GM12878 (cell line): ENCODE results near the gene C5AR1. TPM values are rescaled to one million over a fixed set of nuclear protein-coding genes. Genes with fewer than 3 reads are reported as not detected.
A peak's percentile ranks its signal among the peaks of the same experiment; 100 is the strongest.

Source experiments
- ATAC-seq: fragments of 200-7000 bp; cut with Tn5 transposase; 3 replicates; pipeline ENCODE4 v1.9.1; 2020; ENCODE audit warnings: mild to moderate bottlenecking, moderate library complexity
- BruUV-seq: library from RNA; stranded (reverse); fragments of 400-500 nt; replicated peaks from 2 replicates; lab custom pipeline; 2021; lab: Mats Ljungman, UMichigan
- CTCF ChIA-PET: fragments of 300-600 bp; sonication (Branson Sonifier 250); formaldehyde crosslinking; extraction: SDS; loops from one replicate; lab custom pipeline; 2021; ENCODE audit warnings: inconsistent platforms; lab: Yijun Ruan, JAX
- POLR2A ChIA-PET: fragments of 350-600 bp; formaldehyde crosslinking; extraction: SDS; loops from one replicate; lab custom pipeline; 2021; ENCODE audit warnings: inconsistent platforms; lab: Charles Lee
- RAD21 ChIA-PET: fragments of 300-600 bp; sonication (Branson Sonifier 250); formaldehyde crosslinking; loops from one replicate; lab custom pipeline; 2023; ENCODE audit warnings: antibody characterized with exemption; ENCODE audit not compliant: unreplicated experiment; lab: Charles Lee
- SMC1A ChIA-PET: fragments of 300-600 bp; sonication (Branson Sonifier 250); formaldehyde crosslinking; loops from one replicate; lab custom pipeline; 2023; ENCODE audit not compliant: unreplicated experiment, uncharacterized antibody; lab: Charles Lee
- DNase-seq: peaks from one replicate; pipeline ENCODE4 v3.0.0-alpha.2; 2011; ENCODE audit warnings: low read depth, low spot score
- FAIRE-seq: peaks from 3 replicates; lab custom pipeline; 2011; peaks lifted over from hg19 to GRCh38; lab: Jason Lieb, UNC
- H2AFZ ChIP-seq: 2 replicates; pipeline ENCODE4 v1.6.0; 2011; ENCODE audit warnings: low read depth, low read length, control low read depth; ENCODE audit not compliant: control insufficient read depth
- H3K27ac ChIP-seq: 2 replicates; pipeline ENCODE4 v1.5.1; 2011; ENCODE audit warnings: control low read depth; ENCODE audit not compliant: control insufficient read depth, insufficient read depth
- H3K27me3 ChIP-seq, 2 experiments: replicated peaks in 1 of 2; 2 replicates each; pipeline versions ENCODE4 v1.6.0 to v1.6.1; 2011; ENCODE audit warnings: low read length in 1 of 2; ENCODE audit not compliant: control insufficient read depth in 2 of 2, insufficient read depth in 2 of 2
- H3K36me3 ChIP-seq, 2 experiments: 2 replicates each; pipeline ENCODE4 v1.5.1; 2011; ENCODE audit warnings: low read length in 1 of 2; ENCODE audit not compliant: control insufficient read depth in 2 of 2, insufficient read depth in 2 of 2
- H3K4me1 ChIP-seq: 2 replicates; pipeline ENCODE4 v1.6.1; 2011; ENCODE audit warnings: mild to moderate bottlenecking, low read length, moderate library complexity, mixed read lengths; ENCODE audit not compliant: control insufficient read depth, insufficient read depth
- H3K4me2 ChIP-seq: 2 replicates; pipeline ENCODE4 v1.6.0; 2011; ENCODE audit warnings: control low read depth; ENCODE audit not compliant: control insufficient read depth, insufficient read depth
- H3K4me3 ChIP-seq: fragments of 200-600 bp; sonication (generic); 2 replicates; pipeline ENCODE4 v1.5.1; 2016
- H3K79me2 ChIP-seq: 2 replicates; pipeline ENCODE4 v1.6.0; 2011; ENCODE audit warnings: low read length; ENCODE audit not compliant: control insufficient read depth, insufficient read depth
- H3K9ac ChIP-seq: 2 replicates; pipeline ENCODE4 v1.8.0; 2011; ENCODE audit warnings: low read length, control low read depth, mixed read lengths; ENCODE audit not compliant: control insufficient read depth, insufficient read depth
- H3K9me3 ChIP-seq: replicated peaks from 3 replicates; pipeline ENCODE4 v1.5.1; 2011; ENCODE audit warnings: mild to moderate bottlenecking, low read length; ENCODE audit not compliant: control insufficient read depth, insufficient read depth
- H4K20me1 ChIP-seq: 2 replicates; pipeline ENCODE4 v1.6.0; 2011; ENCODE audit not compliant: control insufficient read depth, insufficient read depth
- BMI1 ChIP-seq: fragments of 450-650 bp; IDR thresholded peaks from 2 replicates; pipeline ENCODE4 v1.6.1; 2016; ENCODE audit warnings: mild to moderate bottlenecking, moderate library complexity, borderline replicate concordance
- EED ChIP-seq: sonication (generic); IDR thresholded peaks from 2 replicates; pipeline ENCODE4 v1.6.1; 2016; ENCODE audit warnings: antibody characterized with exemption, low read depth
- ETV6 ChIP-seq, 2 experiments: fragments of 450-650 bp in 1 of 2; IDR thresholded peaks in 1 of 2; conservative IDR thresholded peaks in 1 of 2; 2 replicates each; pipeline ENCODE4 v1.6.1; 2014; ENCODE audit warnings: antibody characterized with exemption in 1 of 2, borderline replicate concordance in 1 of 2, low read depth in 1 of 2, mild to moderate bottlenecking in 1 of 2, moderate library complexity in 1 of 2
- IKZF2 ChIP-seq, 2 experiments: fragments of 450-650 bp; IDR thresholded peaks; 2 replicates each; pipeline ENCODE4 v1.6.1; 2017; ENCODE audit warnings: mild to moderate bottlenecking in 2 of 2, moderate library complexity in 2 of 2
- MEF2B ChIP-seq: fragments of 450-650 bp; IDR thresholded peaks from 2 replicates; pipeline ENCODE4 v1.6.1; 2018; ENCODE audit warnings: mild to moderate bottlenecking, moderate library complexity; ENCODE audit not compliant: partially characterized antibody, poor library complexity, severe bottlenecking
- MTA2 ChIP-seq: fragments of 450-650 bp; IDR thresholded peaks from 2 replicates; pipeline ENCODE4 v1.6.1; 2016; ENCODE audit warnings: low read depth, mild to moderate bottlenecking, moderate library complexity
- NBN ChIP-seq: fragments of 450-650 bp; IDR thresholded peaks from 2 replicates; pipeline ENCODE4 v1.6.1; 2016
- NKRF ChIP-seq: fragments of 450-650 bp; conservative IDR thresholded peaks from 2 replicates; pipeline ENCODE4 v1.6.1; 2017; ENCODE audit warnings: mild to moderate bottlenecking, moderate library complexity
- POLR2A ChIP-seq: IDR thresholded peaks from 2 replicates; pipeline ENCODE4 v1.6.1; 2011; ENCODE audit warnings: low read depth, mild to moderate bottlenecking, low read length
- RAD51 ChIP-seq: fragments of 450-650 bp; IDR thresholded peaks from 2 replicates; pipeline ENCODE4 v1.6.1; 2016; ENCODE audit warnings: moderate library complexity, mild to moderate bottlenecking, inconsistent platforms
- RUNX3 ChIP-seq: IDR thresholded peaks from 2 replicates; pipeline ENCODE4 v1.6.1; 2012; ENCODE audit warnings: low read length, inconsistent platforms
- ZNF384 ChIP-seq: IDR thresholded peaks from 2 replicates; pipeline ENCODE4 v1.6.1; 2012; ENCODE audit warnings: low read depth, mild to moderate bottlenecking, low read length, improper control_type of control experiment, borderline replicate concordance
- ZNF687 ChIP-seq: fragments of 450-650 bp; IDR thresholded peaks from 2 replicates; pipeline ENCODE4 v1.6.1; 2017; ENCODE audit warnings: mild to moderate bottlenecking, moderate library complexity
- WGBS: methylation state at CpG from one replicate; pipeline ENCODE4 v1.1.6; 2016; ENCODE audit warnings: low lambda C conversion rate; ENCODE audit not compliant: insufficient replicate concordance, insufficient coverage; ENCODE audit errors: missing lambda C conversion rate; 5-methylcytosine and 5-hydroxymethylcytosine counted together
- in situ Hi-C: fragments of 300-500 bp; cut with MboI; formaldehyde crosslinking; loops from 9 replicates; pipeline ENCODE4 v1.14.3; 2018; ENCODE audit warnings: mixed read lengths
- intact Hi-C: fragments of 100-400 bp; cut with micrococcal nuclease; formaldehyde crosslinking; loops from one replicate; pipeline ENCODE4 v1.14.2; 2022; ENCODE audit not compliant: unreplicated experiment
- polyA plus RNA-seq, 11 experiments: library from polyadenylated mRNA; depleted of rRNA in 4 of 11; unstranded in 6 of 11; stranded (reverse) in 5 of 11; fragments of >200 nt; fragmentation: Nextera tagmentation in 4 of 11; fragmentation: Illumina TruSeq in 1 of 11; extraction: Ambion mirVana in 4 of 11; extraction: Trizol in 1 of 11; gene quantifications; 1 replicate in 1 of 11; 2 replicates in 10 of 11; pipeline versions ENCODE4 v1.2.1 to v1.2.3, GENCODE V29; 2011 to 2016; ENCODE audit warnings: inconsistent platforms in 2 of 11, missing spikeins in 2 of 11, low read depth in 1 of 11
- total RNA-seq, 4 experiments: library from RNA; depleted of rRNA in 3 of 4; stranded (reverse); fragments of >200 nt in 3 of 4; fragmentation: Illumina TruSeq in 1 of 4; extraction: Trizol in 1 of 4; gene quantifications; 2 replicates each; pipeline versions ENCODE4 v1.2.1 to v1.2.3, GENCODE V29; 2013 to 2021
- TF ChIP-seq, protein P1 (sequence below): IDR thresholded peaks from 2 replicates; pipeline ENCODE4 v1.6.1; 2011; ENCODE audit warnings: borderline replicate concordance, low read depth, mild to moderate bottlenecking, moderate library complexity, mixed read lengths, low read length; ENCODE audit not compliant: insufficient read depth; ENCODE audit errors: extremely low read length
- TF ChIP-seq, protein P2 (sequence below): fragments of 450-650 bp; IDR thresholded peaks from 2 replicates; pipeline ENCODE4 v1.6.1; 2016; ENCODE audit warnings: mild to moderate bottlenecking

Gene C5AR1
- total and polyA plus RNA-seq, 10 of the 15 experiments (the other 5 are each of a cell fraction or from before 2014, with no cell fraction given): 0.04 to 1.5 (median 0.18) TPM

DNA sequence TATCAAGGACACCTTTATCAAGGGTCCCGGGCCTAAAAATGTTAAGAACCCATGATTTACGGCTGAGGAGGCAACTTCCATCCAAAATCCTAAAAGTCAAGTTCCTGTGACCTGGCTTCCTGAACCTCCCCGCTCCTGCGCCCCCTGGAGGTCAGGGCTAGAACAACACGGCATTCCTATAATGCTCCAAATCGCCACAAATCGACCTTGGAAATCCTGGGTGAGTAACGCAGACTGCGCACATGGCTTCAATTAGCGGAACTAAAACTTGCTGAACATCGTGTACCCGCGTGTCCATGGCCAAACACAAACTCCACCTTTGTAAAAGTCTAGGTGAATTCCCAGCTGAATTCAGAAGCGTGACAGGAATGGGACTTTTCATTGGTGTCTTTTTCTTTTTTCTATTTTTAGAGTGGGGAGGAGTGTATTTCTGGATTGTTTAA is 4.3 kb upstream of the C5AR1 start:
- H4K20me1 ChIP-seq: no peaks in the 10 kb centered on the region
- H3K9ac ChIP-seq: no peak overlapping the region
- DNase-seq (peak; percentile 62), ATAC-seq (peak; percentile 65), FAIRE-seq (peak; percentile 85)
- H3K4me1 ChIP-seq: peaks cover 7% of the 10 kb centered on the region
- no peak overlapping the region for H2AFZ ChIP-seq
- ChIA-PET POLR2A (interaction anchor here (0.6 kb wide), 1 partner anchor 157 kb away, joined by 4 read pairs; no protein-coding TSS in a partner anchor), CTCF (interaction anchor here (0.6 to 2.5 kb wide), 14 partner anchors 9 to 1538 kb away, joined by 3 to 21 read pairs (median 6); partner anchors contain the start of gene DHX34), RAD21 (interaction anchor here (1.0 kb wide), 1 partner anchor 85 kb away, joined by 3 read pairs; no protein-coding TSS in a partner anchor), SMC1A (interaction anchor here (1.4 kb wide), 2 partner anchors 43 to 69 kb away, joined by 3 to 4 read pairs; no protein-coding TSS in a partner anchor)
- H3K36me3 ChIP-seq: no peaks in the 10 kb centered on the region; a peak in 1 of 4 replicates
- WGBS: 1% methylated on average over 14 of the region's 14 CpGs
- no peaks in the 10 kb centered on the region for H3K79me2 ChIP-seq
- H3K4me3 ChIP-seq: no peak overlapping the region
- no peak overlapping the region for H3K4me2 ChIP-seq
- no peaks in the 10 kb centered on the region; the same call in 2 of the 3 replicates for H3K9me3 ChIP-seq
- in situ Hi-C loops (no loop called here), intact Hi-C loops (no loop called here)
- no peaks in the 10 kb centered on the region for H3K27me3 ChIP-seq
- no peak overlapping the region for H3K27ac ChIP-seq
- no TSS peak for BruUV-seq
- TF ChIP-seq ETV6 (conservative IDR thresholded peaks at IDR 0.05 in 1 of 2, IDR thresholded peaks at IDR 0.05 in 1 of 2; ENCODE audit: borderline replicate concordance in 1 of 2, low read depth in 1 of 2): no peak
- TF ChIP-seq ZNF384: 0 out of 2 replicates have a peak, but pooled peaks have one; percentile 2
- TF ChIP-seq BMI1: no peak
- TF ChIP-seq MEF2B: peak; percentile 73
- TF ChIP-seq RAD51: peak; percentile 18; the same call in 1 of the 2 replicates
- peak; percentile 52 for TF ChIP-seq MTA2
- TF ChIP-seq, protein P1, sequence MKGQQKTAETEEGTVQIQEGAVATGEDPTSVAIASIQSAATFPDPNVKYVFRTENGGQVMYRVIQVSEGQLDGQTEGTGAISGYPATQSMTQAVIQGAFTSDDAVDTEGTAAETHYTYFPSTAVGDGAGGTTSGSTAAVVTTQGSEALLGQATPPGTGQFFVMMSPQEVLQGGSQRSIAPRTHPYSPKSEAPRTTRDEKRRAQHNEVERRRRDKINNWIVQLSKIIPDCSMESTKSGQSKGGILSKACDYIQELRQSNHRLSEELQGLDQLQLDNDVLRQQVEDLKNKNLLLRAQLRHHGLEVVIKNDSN: no peak
- no peak for TF ChIP-seq NKRF
- peak; percentile 42; the same call in 1 of the 2 replicates for TF ChIP-seq NBN
- TF ChIP-seq, protein P2, sequence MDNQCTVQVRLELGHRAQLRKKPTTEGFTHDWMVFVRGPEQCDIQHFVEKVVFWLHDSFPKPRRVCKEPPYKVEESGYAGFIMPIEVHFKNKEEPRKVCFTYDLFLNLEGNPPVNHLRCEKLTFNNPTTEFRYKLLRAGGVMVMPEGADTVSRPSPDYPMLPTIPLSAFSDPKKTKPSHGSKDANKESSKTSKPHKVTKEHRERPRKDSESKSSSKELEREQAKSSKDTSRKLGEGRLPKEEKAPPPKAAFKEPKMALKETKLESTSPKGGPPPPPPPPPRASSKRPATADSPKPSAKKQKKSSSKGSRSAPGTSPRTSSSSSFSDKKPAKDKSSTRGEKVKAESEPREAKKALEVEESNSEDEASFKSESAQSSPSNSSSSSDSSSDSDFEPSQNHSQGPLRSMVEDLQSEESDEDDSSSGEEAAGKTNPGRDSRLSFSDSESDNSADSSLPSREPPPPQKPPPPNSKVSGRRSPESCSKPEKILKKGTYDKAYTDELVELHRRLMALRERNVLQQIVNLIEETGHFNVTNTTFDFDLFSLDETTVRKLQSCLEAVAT: no peak
- TF ChIP-seq EED: peak; percentile 89
- TF ChIP-seq POLR2A: no peak
- TF ChIP-seq ZNF687: peak; percentile 94
- peak; percentile 93 to 97 for TF ChIP-seq IKZF2 (IDR thresholded peaks at IDR 0.05)
- TF ChIP-seq RUNX3: peak; percentile 19; the same call in 1 of the 2 replicates
